A673 (cell line): ENCODE results near the gene SSTR1.

ENCODE experiments used
- EZH2 ChIP-seq: fragments of 200-600 bp; sonication (generic); IDR thresholded peaks from 2 replicates; pipeline ENCODE4 v1.6.1; 2017; ENCODE audit warnings: borderline replicate concordance, low read depth, mild to moderate bottlenecking, mixed read lengths, antibody characterized with exemption, low read length; ENCODE audit not compliant: poor library complexity, severe bottlenecking
- TF ChIP-seq, protein P1 (sequence below): fragments of 300-800, 200-600 bp; sonication (generic); conservative IDR thresholded peaks from 2 replicates; pipeline ENCODE4 v1.5.1; 2017; ENCODE audit warnings: low read depth, mild to moderate bottlenecking, antibody characterized with exemption, low read length, moderate library complexity, mixed read lengths

DNA sequence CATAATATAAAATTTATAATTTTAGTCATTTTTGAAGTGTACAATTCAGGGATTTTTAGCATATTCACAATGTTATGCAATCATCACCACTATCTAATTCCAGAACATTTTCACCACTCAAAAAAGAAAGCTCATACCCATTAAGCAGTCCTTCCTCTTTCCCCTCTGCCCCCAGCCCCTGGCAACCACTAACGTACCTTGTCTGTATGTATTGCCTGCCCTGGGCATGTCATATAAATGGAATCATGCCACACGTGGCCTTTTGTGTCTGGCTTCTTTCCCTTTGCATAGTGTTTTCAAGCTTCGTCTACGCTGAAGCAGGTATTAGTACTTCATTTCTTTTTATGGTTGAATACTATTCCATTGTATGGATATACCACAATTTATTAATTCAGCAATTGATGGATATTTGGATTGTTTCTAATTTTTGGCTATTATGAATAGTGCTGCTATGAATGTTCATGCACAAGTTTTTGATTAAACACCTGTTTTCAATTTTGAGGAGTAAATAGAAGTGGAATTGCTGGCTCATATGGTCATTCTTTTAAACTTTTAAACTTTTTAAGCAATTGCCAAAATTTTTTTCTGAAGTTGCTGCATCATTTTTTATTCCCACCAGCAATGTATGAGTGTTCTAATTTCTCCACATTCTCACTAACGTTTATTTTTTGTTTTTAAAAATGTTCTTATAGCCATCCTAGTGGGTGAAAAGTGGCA lies 1.6 kb upstream of the SSTR1 start:
- TF ChIP-seq, protein P1, sequence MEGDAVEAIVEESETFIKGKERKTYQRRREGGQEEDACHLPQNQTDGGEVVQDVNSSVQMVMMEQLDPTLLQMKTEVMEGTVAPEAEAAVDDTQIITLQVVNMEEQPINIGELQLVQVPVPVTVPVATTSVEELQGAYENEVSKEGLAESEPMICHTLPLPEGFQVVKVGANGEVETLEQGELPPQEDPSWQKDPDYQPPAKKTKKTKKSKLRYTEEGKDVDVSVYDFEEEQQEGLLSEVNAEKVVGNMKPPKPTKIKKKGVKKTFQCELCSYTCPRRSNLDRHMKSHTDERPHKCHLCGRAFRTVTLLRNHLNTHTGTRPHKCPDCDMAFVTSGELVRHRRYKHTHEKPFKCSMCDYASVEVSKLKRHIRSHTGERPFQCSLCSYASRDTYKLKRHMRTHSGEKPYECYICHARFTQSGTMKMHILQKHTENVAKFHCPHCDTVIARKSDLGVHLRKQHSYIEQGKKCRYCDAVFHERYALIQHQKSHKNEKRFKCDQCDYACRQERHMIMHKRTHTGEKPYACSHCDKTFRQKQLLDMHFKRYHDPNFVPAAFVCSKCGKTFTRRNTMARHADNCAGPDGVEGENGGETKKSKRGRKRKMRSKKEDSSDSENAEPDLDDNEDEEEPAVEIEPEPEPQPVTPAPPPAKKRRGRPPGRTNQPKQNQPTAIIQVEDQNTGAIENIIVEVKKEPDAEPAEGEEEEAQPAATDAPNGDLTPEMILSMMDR, result no peak
- TF ChIP-seq EZH2, result no peak
